CD14-positive monocyte (primary cell): ENCODE data around the gene EML1. TPM values are rescaled to one million over a fixed set of nuclear protein-coding genes. Genes with fewer than 3 reads are reported as not detected.

ENCODE experiments used
- DNase-seq, 3 donors: peaks; one replicate each; pipeline ENCODE4 v3.0.0-alpha.2; 2011 to 2022
- H2AFZ ChIP-seq: 2 replicates; pipeline ENCODE4 v1.6.0; 2012; ENCODE audit warnings: mild to moderate bottlenecking, low read depth, low read length, inconsistent platforms; ENCODE audit not compliant: insufficient read depth, poor library complexity, severe bottlenecking
- H3K27ac ChIP-seq, 2 donors: 1 replicate in 1 of 2; 2 replicates in 1 of 2; pipeline ENCODE4 v1.5.1; 2012 to 2013; ENCODE audit warnings: low read length in 2 of 2, control low read depth in 1 of 2, inconsistent platforms in 1 of 2, low read depth in 1 of 2, mild to moderate bottlenecking in 1 of 2
- H3K27me3 ChIP-seq, 2 donors: one replicate each; pipeline versions ENCODE4 v1.6.0 to v1.6.1; 2011 to 2013; ENCODE audit warnings: low read length in 2 of 2; ENCODE audit not compliant: control insufficient read depth in 2 of 2, insufficient read depth in 2 of 2
- H3K36me3 ChIP-seq, 2 donors: replicated peaks in 1 of 2; 1 replicate in 1 of 2; 2 replicates in 1 of 2; pipeline versions ENCODE4 v1.5.1 to v1.6.1; 2012 to 2013; ENCODE audit warnings: low read length in 2 of 2, control low read depth in 1 of 2, inconsistent platforms in 1 of 2, mild to moderate bottlenecking in 1 of 2; ENCODE audit not compliant: insufficient read depth in 2 of 2, control insufficient read depth in 1 of 2
- H3K4me1 ChIP-seq, 2 donors: 1 replicate in 1 of 2; 2 replicates in 1 of 2; pipeline versions ENCODE4 v1.5.1 to v1.6.1; 2012 to 2013; ENCODE audit warnings: low read length in 2 of 2, control low read depth in 1 of 2, inconsistent platforms in 1 of 2, mild to moderate bottlenecking in 1 of 2, moderate library complexity in 1 of 2; ENCODE audit not compliant: insufficient read depth in 2 of 2, control insufficient read depth in 1 of 2
- H3K4me2 ChIP-seq: replicated peaks from 2 replicates; pipeline ENCODE3; 2012; ENCODE audit warnings: low read length, moderate library complexity, mild to moderate bottlenecking; ENCODE audit not compliant: poor library complexity, severe bottlenecking; ENCODE audit errors: extremely low read depth
- H3K4me3 ChIP-seq, 3 experiments: fragments of 200-600 bp in 1 of 3; sonication (generic) in 1 of 3; replicated peaks in 1 of 3; 1 replicate in 2 of 3; 2 replicates in 1 of 3; pipeline ENCODE4 v1.5.1; 2011 to 2013; ENCODE audit warnings: low read length in 3 of 3, mild to moderate bottlenecking in 3 of 3, control low read depth in 2 of 3, low read depth in 2 of 3, inconsistent platforms in 1 of 3, moderate library complexity in 1 of 3
- H3K79me2 ChIP-seq: 2 replicates; pipeline ENCODE4 v1.6.0; 2012; ENCODE audit warnings: mild to moderate bottlenecking, control low read depth, inconsistent platforms, low read length, moderate library complexity; ENCODE audit not compliant: insufficient read depth
- H3K9ac ChIP-seq: 2 replicates; pipeline ENCODE4 v1.6.0; 2017; ENCODE audit warnings: low read length, mild to moderate bottlenecking; ENCODE audit not compliant: insufficient read depth, poor library complexity, severe bottlenecking
- H3K9me3 ChIP-seq, 2 donors: replicated peaks in 1 of 2; 1 replicate in 1 of 2; 2 replicates in 1 of 2; pipeline versions ENCODE4 v1.5.1 to v1.6.1; 2012 to 2013; ENCODE audit warnings: low read length in 2 of 2, control low read depth in 1 of 2; ENCODE audit not compliant: control insufficient read depth in 1 of 2, insufficient read depth in 1 of 2
- H4K20me1 ChIP-seq: 2 replicates; pipeline ENCODE4 v1.6.0; 2012; ENCODE audit warnings: mild to moderate bottlenecking, low read length, control low read depth, moderate library complexity; ENCODE audit not compliant: insufficient read depth
- H3K27ac Mint-ChIP-seq, 7 donors: one replicate each; pipeline ENCODE4 v1.8.0; 2020; ENCODE audit warnings: mild to moderate bottlenecking in 7 of 7, mixed read lengths in 7 of 7, moderate library complexity in 6 of 7, inconsistent platforms in 2 of 7
- H3K27me3 Mint-ChIP-seq, 3 donors: one replicate each; pipeline ENCODE4 v1.8.0; 2021 to 2022; ENCODE audit warnings: low read depth in 3 of 3, mild to moderate bottlenecking in 3 of 3, mixed read lengths in 3 of 3, moderate library complexity in 3 of 3, inconsistent platforms in 1 of 3
- H3K36me3 Mint-ChIP-seq, 2 donors: one replicate each; pipeline ENCODE4 v1.8.0; 2020; ENCODE audit warnings: mixed read lengths in 2 of 2, inconsistent platforms in 1 of 2, mild to moderate bottlenecking in 1 of 2
- H3K4me1 Mint-ChIP-seq: one replicate; pipeline ENCODE4 v1.8.0; 2020; ENCODE audit warnings: mild to moderate bottlenecking, mixed read lengths
- H3K4me3 Mint-ChIP-seq, 2 donors: one replicate each; pipeline ENCODE4 v1.8.0; 2020; ENCODE audit warnings: mild to moderate bottlenecking in 2 of 2, mixed read lengths in 2 of 2, moderate library complexity in 1 of 2
- H3K9me3 Mint-ChIP-seq, 7 donors: one replicate each; pipeline ENCODE4 v1.8.0; 2020 to 2022; ENCODE audit warnings: mixed read lengths in 7 of 7, mild to moderate bottlenecking in 6 of 7, moderate library complexity in 6 of 7, inconsistent platforms in 2 of 7
- CTCF ChIP-seq: fragments of 200-600 bp; IDR thresholded peaks from one replicate; pipeline ENCODE4 v1.8.0; 2022; ENCODE audit warnings: antibody characterized with exemption, mild to moderate bottlenecking
- WGBS: methylation state at CpG from one replicate; pipeline ENCODE4 v1.1.5; 2013; ENCODE audit warnings: missing lambda C conversion rate; ENCODE audit not compliant: insufficient coverage; 5-methylcytosine and 5-hydroxymethylcytosine counted together
- intact Hi-C, 2 donors: fragments of 100-400 bp; cut with micrococcal nuclease; formaldehyde crosslinking; loops; one replicate each; pipeline versions ENCODE4 v1.15.0 to v1.15.1; 2023
- polyA plus RNA-seq, 3 donors: library from polyadenylated mRNA; depleted of rRNA in 1 of 3; unstranded in 2 of 3; stranded (reverse) in 1 of 3; fragments of 300-500 nt in 2 of 3; fragments of >200 nt in 1 of 3; fragmentation: Illumina TruSeq in 2 of 3; gene quantifications; 1 replicate in 2 of 3; 2 replicates in 1 of 3; pipeline ENCODE4 v1.2.3, GENCODE V29; 2012 to 2021

Gene EML1
- polyA plus RNA-seq, 3 donors, result not detected

- Histone ChIP-seq H3K4me3 (no peak overlapping the region), H3K4me2 (no peak overlapping the region), H3K36me3 (no peaks in the 10 kb centered on the region), H3K4me1 (peaks cover 4% of the 10 kb centered on the region in 2 donors), H4K20me1 (no peaks in the 10 kb centered on the region), H3K27ac (no peak overlapping the region), H2AFZ (no peak overlapping the region), H3K9me3 (peaks cover 0 to 4% of the 10 kb centered on the region in 2 donors), H3K27me3 (peaks cover 6 to 22% of the 10 kb centered on the region in 2 donors), H3K79me2 (no peaks in the 10 kb centered on the region), H3K9ac (no peak overlapping the region)
- peaks cover 0 to 7% (median 3%) of the 10 kb centered on the region in 7 donors for H3K9me3 Mint-ChIP-seq
- H3K27ac Mint-ChIP-seq, result no peak overlapping the region
- DNase-seq, result no peak
- peaks cover 3% of the 10 kb centered on the region for H3K4me1 Mint-ChIP-seq
- intact Hi-C loops, result no loop called here
- no peak for TF ChIP-seq CTCF
- H3K36me3 Mint-ChIP-seq, result no peaks in the 10 kb centered on the region
- 96% methylated on average over 19 of the region's 23 CpGs for WGBS
- H3K4me3 Mint-ChIP-seq, result no peak overlapping the region
- H3K27me3 Mint-ChIP-seq, result peaks cover 17 to 41% (median 27%) of the 10 kb centered on the region in 3 donors
These were observed 173.0 kb downstream of the EML1 start for GRCh38 chr14:99966037-99966835.

- no peak overlapping the region for H2AFZ ChIP-seq
- no peaks in the 10 kb centered on the region for H4K20me1 ChIP-seq
- TF ChIP-seq CTCF, result no peak
- Mint-ChIP-seq H3K4me1 (peaks cover 3% of the 10 kb centered on the region), H3K27ac (no peak overlapping the region), H3K36me3 (no peaks in the 10 kb centered on the region), H3K4me3 (no peak overlapping the region), H3K27me3 (peaks cover 17 to 38% (median 27%) of the 10 kb centered on the region in 3 donors), H3K9me3 (peaks cover 0 to 7% (median 3%) of the 10 kb centered on the region in 7 donors)
- DNase-seq, result no peak
- H3K4me2 ChIP-seq, result no peak overlapping the region
- no peaks in the 10 kb centered on the region for H3K36me3 ChIP-seq
- H3K27me3 ChIP-seq, result peaks cover 6 to 22% of the 10 kb centered on the region in 2 donors
- H3K79me2 ChIP-seq, result no peaks in the 10 kb centered on the region
- peaks cover 0 to 4% of the 10 kb centered on the region in 2 donors for H3K9me3 ChIP-seq
- peaks cover 4% of the 10 kb centered on the region in 2 donors for H3K4me1 ChIP-seq
- H3K27ac ChIP-seq, result no peak overlapping the region
- no peak overlapping the region for H3K9ac ChIP-seq
- no peak overlapping the region for H3K4me3 ChIP-seq
- WGBS, result 74% methylated on average over 10 of the region's 12 CpGs
- intact Hi-C loops, result no loop called here
These were observed 173.7 kb downstream of the EML1 start for GRCh38 chr14:99966912-99967311.
